Fibroblast of mammary gland (primary cell): ENCODE measurements around the gene DMXL1.

Experiments used
- DNase-seq: peaks from one replicate; pipeline ENCODE4 v3.0.0-alpha.2; 2010; ENCODE audit warnings: low read depth
- H3K4me3 ChIP-seq: 2 replicates; pipeline ENCODE4 v1.5.1; 2011; ENCODE audit warnings: low read depth, mild to moderate bottlenecking, low read length, moderate library complexity; ENCODE audit not compliant: control insufficient read depth
- TF ChIP-seq, protein P1 (sequence below): conservative IDR thresholded peaks from 2 replicates; pipeline ENCODE4 v1.5.1; 2011; ENCODE audit warnings: low read depth, low read length, inconsistent platforms; ENCODE audit not compliant: control insufficient read depth, insufficient read depth

Gene DMXL1

DNA sequence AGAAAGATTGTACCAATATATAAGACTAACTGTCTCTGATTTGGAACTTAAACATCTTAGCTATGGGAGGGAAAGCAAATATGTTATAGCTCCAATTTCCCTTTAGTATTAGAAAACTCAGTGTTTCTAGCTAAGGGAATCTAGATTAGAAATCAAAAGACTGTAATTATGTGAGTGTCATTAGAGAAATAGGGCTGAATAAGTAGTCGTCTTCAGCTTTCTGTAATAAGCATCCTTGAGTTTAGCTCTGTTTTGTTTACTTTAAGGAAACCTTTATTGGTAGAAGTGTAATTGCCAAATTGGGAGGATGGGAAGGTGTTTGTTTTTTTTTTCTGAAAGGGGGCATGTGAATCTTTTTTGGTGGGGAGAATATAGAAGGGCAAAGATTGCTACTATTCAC is 5.2 kb downstream of the DMXL1 start:
- TF ChIP-seq, protein P1, sequence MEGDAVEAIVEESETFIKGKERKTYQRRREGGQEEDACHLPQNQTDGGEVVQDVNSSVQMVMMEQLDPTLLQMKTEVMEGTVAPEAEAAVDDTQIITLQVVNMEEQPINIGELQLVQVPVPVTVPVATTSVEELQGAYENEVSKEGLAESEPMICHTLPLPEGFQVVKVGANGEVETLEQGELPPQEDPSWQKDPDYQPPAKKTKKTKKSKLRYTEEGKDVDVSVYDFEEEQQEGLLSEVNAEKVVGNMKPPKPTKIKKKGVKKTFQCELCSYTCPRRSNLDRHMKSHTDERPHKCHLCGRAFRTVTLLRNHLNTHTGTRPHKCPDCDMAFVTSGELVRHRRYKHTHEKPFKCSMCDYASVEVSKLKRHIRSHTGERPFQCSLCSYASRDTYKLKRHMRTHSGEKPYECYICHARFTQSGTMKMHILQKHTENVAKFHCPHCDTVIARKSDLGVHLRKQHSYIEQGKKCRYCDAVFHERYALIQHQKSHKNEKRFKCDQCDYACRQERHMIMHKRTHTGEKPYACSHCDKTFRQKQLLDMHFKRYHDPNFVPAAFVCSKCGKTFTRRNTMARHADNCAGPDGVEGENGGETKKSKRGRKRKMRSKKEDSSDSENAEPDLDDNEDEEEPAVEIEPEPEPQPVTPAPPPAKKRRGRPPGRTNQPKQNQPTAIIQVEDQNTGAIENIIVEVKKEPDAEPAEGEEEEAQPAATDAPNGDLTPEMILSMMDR, result no peak
- H3K4me3 ChIP-seq, result no peak overlapping the region
- DNase-seq, result no peak

DNA sequence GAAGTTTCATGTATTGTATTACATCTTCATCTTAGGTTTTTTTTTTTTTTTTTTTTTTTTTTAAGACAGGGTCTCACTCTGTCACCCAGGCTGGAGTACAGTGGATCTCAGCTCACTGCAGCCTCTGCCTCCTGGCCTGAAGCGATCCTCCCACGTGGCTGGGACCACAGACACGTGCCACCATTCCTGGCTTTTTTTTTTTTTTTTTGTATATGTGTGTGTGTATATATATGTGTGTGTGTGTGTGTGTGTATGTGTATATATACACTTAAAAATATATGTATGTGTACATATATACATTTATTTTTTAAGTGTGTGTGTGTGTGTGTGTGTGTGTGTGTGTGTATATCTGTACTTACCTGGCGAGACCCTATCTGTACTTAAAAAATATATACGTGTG is 6.6 kb downstream of the DMXL1 start:
- H3K4me3 ChIP-seq, result no peak overlapping the region

DNA sequence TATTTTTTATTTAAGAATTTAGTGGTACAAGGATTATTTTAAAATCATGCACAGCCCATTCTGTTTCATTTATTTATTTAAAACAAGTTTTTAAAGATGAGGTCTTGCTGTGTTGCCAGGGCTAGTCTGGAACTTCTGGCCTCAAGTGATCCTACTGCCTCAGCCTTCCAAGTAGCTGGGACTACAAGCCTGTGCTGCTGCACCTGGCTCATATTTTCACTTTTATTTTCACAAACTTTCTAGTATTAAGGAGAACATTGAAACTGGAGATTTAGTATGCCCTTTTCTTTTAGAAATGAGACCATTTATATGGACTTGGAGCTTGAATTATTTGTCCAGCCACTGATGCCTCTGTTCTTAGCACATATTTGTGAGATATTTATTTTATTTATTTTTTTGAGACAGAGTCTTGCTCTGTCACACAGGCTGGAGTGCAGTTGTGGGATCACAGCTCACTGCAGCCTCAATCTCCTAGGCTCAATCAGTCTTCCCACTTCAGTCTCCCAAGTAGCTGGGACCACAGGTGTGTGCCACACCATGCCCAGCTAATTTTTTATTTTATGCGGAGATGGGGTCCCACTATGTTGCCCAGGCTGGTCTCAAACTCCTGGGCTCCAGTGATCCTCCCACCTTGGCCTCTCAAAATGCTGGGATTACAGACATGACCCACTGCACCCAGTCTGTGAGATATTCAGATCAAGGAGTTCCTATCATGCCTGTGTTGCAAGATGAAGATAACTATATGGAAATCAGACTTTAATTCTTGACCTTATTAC is 7.4 kb downstream of the DMXL1 start:
- TF ChIP-seq, protein P1, result no peak
- no peak overlapping the region for H3K4me3 ChIP-seq
- no peak for DNase-seq

More for the DNA sequence above, 6.6 kb downstream of the DMXL1 start:
- DNase-seq, result no peak
- TF ChIP-seq, protein P1, result no peak

DNA sequence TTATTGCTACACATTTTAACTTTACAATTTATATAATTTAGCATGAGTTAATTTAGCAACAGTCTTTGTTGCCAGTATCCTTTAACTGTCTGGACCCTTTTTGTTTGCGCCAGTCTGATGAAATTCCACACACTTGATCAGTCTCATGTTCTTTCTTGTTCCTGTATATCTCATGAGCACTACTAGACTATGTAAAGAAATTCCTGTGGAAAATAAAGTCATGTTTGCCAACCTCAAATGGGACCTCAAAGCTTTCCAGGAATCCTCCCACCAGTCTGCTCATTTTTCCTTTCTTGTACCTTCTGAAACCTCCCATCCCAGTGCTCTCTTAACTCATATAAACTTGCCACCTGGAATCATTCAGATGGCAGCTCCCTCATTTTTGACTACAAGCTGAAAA is 8.0 kb downstream of the DMXL1 start:
- DNase-seq, result no peak
- no peak overlapping the region for H3K4me3 ChIP-seq
- TF ChIP-seq, protein P1, result no peak

DNA sequence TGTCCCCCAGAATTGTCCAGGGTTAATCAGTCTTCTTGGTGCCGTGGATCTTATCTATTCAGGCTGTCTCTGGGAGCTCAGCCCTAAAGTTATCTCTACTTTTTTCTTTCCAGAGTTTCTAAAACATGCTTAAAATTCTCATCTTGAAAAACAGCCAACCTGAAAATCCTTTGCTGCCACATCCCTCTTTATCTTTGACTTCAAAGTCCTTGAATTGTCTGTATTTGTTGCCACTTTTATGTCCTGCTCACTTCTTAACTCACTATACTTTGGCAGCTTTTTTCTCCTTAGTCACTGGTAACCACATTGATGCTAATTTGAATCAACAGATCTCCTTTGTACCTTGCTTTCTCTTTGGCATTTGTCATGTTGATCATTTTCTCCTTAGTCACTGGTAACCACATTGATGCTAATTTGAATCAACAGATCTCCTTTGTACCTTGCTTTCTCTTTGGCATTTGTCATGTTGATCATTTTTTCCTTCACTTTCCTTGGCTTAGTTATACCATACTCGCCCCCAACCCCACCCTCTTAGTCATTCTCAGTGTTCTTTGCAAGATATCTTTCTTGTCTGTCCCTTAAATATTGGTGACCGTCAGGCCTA is 8.5 kb downstream of the DMXL1 start:
- peak; percentile 37 for DNase-seq
- H3K4me3 ChIP-seq, result no peak overlapping the region
- TF ChIP-seq, protein P1, result no peak

DNA sequence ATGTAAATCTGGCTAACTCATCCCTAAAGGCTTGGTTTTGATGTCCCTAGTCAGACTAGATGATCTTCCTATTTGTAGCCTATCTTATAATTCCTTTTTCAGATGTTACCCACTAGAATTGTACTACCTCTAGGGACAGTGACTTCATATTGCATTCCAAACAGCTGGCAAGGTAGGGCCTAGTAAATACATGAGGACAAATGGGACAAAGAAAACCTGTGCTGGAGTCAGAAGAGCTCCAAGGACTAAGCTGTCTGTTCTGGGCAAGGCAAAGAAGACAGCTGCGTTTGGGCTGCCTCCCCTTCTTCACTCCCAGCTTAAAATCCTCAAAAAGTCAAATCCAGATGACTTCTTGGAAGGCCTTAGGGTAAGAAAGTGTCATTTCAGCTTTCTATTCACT is 10.0 kb downstream of the DMXL1 start:
- TF ChIP-seq, protein P1, result no peak
- no peak overlapping the region for H3K4me3 ChIP-seq
- DNase-seq, result no peak
